ENCODE measurements around the gene CALR3.
"Not testable (repeated sequence)": the region's sequence is repeated elsewhere in the genome, so short reads cannot be mapped to it uniquely, and the experiment has no call there.

CALR3 gene

DNA sequence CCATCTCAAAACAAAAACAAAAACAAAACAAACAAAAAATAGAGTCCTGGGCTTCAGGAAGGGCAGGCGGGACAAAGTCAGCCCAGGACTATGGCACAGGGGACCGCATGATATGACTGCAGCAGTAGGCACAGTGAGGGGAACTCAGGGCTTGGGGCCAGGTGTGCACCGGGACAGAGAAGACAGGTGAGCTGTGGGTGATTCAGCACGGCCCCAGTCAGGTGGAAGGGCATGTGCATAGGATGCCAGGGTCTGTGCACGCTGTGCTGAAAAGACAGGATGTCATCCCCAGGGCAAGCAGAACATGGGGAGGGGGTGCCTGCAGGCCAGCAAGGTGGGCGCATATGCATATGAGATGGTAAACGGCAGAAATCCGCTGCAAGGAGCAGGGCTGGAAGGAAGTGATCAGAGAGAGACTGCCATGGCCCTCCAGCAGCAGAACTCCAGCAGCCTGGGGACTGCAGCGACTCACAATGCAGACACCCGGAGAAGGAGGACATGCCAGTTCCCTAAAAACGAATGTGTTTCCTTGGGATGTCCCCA, 39.2 kb downstream of the CALR3 start:
- no peak for DNase-seq

DNA sequence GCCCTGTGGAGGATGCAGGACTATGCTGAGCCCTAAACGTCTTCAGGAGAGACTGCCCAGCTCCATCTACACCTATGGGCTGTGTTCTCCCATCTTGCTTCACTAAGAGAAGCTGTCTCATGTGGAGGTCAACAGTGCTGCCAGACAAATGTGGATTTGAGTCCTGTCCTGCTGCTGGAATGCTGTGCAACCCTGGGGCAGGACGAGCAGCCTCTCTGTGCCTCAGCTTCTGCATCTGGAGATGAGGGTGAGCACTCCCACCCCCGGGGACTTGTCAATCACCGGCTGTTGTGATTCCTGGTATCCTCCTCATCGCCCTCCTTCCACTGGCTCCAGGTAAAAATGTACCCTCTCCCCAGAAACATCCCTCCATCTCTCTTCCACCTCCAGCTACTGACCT, 40.5 kb downstream of the CALR3 start:
- no peak for DNase-seq

DNA sequence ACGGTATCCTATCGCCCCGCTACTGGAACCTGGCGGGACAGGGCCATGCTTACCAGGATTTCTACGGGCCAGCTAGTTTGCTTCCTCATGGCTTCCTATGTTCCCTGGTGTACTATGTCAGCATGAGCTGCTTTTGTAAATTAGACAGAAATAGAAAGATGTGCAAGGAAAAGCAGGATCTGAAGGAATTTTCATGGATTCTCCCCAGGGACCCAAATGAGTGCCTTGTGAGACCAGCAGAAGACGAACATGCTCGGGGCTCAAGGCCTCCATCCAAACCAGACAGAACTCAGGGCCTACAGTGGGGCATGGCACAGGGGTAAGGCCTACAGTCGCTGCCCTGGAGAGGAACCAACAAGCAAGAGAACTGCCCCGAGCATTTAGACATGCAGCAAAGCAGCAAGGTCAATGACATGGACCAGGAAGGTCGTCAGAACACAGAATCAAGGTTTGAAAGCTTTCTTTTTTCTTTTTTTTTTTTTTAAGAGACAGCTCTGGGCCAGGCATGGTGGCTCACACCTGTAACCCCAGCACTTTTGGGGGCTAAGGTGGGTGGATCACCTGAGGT, 41.5 kb downstream of the CALR3 start:
- no peak for DNase-seq

DNA sequence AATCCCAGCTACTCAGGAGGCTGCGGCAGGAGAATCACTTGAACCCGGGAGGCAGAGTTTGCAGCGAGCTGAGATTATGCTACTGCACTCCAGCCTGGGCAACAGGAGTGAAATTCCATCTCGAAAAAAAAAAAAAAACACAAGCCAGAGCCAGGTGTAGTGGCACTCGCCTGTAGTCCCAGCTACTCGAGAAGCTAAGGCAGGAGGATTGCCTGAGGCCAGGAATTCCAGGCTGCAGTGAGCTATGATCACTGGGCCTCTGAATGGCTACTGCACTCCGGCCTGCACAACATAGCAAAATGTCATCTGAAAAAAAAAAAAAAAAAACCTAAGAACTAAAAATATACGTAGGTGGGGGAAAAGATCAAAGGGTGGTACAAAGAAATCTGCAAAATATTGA, 43.6 kb downstream of the CALR3 start:
- DNase-seq = no peak

DNA sequence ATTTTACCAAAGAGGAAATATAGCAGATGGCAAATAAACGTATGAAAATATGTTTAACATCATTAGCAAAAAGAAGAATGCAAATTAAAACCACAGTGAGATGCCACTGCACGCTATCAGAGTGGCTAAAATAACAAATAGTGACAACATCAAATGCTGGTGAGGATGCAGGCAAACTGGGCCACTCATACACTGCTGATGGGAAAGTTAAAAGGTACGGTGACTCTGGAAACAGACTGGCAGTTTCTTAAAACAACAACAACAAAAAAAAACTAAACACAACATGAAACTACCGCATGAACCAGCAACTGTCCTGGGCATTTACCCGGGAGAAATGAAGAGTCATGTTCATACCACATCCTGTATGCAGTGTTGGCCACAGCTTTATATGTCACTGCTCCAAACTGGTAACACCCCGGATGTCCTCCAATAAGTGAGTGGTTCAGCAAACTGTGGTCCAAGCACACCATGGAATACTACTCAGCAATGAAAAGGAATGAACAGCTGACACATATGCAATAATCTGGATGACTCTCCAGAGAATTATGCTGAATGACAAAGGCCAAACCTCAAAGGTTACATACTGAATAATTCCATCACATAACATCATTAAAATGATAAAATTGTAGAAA, 46.5 kb downstream of the CALR3 start:
- DNase-seq = no peak

DNA sequence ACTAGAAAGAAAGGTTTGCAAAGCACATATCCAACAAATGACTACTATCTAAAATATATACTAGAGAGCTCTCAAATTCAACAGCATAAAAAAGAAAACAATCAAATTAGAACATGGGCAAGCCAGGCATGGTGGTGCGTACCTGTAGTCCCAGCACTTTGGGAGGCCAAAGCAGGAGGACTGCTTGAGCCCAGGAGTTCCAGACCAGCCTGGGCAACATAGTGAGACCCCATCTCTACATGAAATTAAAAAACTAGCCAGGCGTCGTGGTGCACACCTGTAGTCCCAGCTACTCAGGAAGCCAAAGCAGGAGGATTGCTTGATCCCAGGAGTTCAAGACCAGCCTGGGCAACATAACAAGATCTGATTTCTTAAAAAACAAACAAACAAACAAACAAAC, 47.1 kb downstream of the CALR3 start:
- DNase-seq = not testable (repeated sequence)

DNA sequence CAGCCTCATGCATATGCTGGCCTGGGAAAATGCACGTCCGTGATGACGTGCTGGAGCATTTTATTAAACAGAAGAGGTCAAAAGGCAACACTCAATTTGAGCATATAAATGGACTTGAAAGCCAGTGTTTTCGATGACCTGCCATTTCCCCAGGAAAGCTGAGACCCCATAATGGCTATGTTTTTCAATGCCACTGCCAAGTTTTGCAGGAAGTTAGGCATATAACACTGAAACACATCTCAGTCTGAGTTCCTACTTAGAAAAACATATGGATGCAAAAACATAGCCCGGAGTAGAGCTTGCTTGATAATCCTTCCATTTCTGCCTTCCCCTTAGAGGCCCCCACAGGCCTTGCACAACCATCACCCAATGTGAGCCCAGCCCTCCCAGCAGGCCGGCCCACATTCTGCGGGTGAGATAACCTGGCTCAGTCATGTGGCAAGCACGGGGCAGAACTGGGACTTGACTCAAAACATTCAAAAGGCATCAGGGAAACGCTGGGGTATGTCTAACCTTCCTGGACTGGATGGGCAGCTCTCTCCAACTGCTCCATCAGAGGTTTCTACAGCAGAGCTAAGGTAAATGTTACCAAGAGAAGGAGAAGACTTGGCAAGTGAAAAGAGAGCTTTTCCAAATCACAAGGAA, 49.1 kb downstream of the CALR3 start:
- no peak for DNase-seq

DNA sequence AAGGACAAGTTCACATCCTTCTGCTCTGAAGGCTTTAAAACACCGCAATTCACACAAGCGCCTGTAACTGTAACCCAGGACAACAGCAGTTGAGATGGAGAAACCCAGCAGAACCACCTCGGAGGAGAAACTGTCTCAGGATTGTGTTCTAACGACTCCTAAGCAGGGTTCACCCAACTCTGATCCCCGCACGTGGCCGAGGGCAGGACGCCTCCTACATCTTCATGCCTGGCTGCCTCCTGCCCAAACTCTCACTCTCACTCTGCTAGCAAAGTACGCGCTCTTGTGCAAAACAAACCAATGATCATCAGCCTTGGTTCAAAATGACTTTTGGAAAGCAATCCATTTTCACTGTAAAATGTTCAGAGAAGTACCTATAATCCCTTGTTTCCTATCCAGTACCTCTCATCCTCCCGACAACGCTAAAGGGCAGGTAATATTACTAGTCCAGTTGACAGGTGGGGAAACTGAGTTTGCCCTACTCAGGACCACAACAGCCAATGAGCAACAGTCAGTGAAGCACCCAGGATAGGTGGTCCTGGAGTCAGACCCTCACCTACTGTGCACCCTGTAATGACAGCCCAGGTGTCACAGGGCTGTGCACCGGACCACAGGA, 49.8 kb downstream of the CALR3 start:
- DNase-seq = no peak

DNA sequence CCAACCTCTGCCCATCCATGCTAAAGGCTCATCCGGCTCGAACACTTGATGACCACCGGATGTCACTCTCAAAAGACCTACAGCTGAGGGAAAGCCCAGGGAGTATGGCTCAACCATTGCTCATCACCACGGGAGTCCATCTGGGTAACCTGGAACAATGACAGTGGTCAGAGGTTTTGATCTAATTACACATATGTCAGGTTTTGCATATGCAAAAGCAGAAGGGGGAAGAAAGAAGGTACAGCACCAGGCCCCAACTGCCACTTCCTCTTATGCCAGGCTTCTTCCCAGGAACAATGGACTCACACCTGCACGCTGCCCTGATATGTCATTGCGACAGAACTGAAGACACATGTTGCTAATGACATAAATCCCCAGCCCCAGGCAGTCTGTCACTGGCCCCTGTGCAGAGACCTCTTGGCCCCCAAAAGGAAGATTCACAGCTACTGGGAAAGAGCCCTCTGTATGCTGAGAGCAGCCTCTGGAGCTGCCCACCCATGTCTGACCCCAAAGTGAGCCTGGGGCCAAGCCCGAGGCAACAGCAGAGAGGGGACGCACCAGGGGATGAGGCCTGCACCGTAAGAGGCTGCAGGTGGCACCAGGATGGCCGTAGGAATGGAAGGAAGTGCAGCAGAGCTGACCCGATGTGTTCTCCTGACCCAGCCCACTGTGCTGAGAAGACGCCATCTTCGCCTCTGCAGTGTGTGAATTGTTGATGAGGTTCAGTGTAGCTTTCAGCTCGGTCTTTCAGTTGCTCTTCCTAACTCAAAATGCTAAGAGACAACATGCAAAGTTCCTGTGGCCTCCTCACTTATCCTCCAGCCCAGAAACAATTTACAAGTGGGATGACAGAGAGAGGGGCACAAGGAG, 50.5 kb downstream of the CALR3 start:
- DNase-seq = no peak

DNA sequence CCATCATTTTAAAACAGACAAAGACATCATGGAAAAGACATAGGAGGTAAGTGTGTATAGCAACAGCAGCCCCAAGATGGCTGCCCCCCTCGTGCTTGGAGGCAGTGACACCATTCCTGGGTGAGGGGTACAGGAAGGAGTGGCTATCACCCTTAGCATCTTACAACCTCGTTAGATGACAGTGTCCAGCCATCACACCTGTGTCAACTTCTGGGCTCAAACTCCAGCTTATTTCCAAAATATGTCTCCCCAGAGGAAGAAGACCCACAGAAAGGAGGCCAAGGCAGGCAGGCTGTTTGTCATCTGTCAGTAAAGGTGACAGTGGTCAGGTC, 51.7 kb downstream of the CALR3 start:
- no peak for DNase-seq

DNA sequence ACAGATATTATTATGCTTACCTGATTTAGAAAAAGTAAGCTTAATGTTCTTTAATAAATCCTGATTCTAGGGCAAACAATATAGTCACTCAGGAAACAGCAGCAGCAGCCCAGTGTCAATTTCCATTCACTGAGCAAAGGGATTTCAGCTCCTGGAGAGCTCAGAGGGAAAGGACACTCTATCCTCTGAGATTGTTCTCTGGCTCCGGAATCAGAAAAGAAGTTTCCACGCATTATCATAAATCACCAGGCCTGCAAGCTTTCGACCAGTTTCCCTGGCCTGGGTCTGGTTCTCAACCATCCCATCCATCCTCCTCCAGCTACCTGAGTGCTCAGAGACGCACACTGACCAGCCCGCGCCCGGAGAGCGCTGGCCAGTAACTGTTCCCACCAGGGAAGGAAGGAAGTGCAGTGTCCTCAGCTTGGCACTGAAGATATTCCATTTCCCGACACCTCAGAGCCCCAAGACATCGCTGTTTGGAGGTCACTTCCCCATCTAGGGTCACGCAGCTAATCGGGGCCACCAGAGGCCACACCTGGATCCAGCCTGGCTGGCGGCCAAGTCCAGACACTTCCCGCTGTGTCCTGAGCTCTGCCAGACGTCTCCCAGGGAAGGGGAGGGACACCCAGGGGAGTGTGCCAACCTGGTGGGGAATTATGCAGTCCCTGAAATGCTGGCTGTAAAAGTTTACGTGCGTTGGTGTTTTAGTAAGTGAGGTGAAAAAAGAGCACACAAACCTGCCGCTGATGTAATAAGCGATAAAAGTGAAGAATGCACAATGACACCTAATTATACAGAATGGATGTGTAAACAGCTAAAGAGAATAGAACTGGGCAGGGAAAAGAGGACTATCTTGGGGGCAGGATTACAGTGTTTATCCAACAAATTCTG, 53.3 kb downstream of the CALR3 start:
- peak; percentile 88 for DNase-seq

DNA sequence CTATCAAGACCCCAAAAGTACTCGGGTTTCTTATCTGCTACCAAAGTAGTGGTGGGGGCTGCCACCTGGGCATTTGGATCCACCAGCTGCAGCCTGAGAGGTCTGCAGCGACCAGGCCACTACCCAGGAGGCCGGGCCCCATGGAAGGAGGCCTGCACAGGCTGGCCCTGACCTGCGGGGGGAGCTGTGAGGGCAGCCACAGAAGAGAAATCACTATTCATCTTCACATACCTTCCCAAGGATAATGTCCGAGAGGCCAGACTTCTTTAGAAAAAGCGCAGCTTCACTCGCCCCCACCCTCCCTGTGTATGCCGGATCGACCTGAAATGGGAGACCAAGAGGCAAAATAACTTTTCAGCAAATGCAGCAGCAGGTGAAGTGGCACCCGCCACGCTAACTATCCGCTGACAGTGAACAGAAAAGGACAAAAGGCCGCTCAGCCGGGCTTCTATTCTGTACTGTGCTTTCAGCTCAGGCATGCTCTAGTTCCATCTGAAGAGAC, 54.3 kb downstream of the CALR3 start:
- DNase-seq = no peak

DNA sequence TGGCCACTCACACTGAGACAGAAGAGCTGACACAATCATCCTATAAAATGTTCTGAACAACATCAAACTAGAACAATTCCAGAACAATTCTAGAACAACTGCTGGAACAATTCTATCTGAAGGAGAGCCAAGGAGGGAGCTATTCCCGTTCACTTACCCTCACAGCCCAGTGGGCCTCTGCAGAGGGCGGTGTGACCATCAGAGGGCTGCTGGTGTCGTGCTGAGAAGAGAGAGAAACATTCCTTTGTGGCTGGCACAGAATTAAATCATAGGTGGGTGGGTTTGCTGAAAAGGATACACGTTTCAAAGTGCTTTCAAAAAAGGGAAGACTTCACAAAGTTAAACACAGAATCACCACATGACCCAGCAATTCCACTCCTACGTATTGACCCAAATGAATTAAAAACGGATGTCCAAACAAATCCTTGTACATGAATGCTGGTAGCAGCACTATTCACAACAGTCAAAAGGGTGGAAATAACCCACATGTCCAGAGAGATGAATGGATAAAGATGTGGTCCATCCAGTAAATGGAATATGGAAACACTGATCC, 59.1 kb downstream of the CALR3 start:
- DNase-seq = no peak

DNA sequence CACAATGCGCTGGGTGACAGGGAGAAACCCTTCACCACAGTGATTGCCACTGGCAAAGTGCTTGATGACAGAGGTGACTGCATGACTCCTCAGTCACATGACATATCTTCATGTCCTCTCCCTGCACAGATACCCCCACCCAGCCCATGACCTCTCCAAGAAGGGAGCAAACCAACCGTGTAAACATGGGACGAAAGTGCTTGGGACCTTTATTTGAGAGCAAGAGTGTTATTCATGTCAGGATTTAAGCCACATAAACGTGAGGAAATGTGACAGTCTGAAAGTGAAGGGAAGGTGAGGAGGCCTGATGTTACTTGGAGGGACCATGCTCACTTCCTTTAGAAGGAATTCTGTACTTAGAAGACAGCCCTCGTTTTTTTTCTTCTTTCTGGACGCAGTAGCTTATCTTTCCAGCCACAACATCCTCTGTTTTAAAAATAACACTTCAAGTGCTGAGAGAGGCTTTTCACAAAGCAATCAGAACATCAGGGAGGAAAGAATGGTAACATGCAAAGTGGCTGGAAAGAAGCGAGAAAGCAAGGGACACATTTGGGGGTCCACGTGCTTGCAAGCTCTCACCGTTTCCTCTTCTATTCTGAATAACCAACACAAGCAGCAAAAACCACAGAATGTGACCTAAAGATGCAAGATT, 59.8 kb downstream of the CALR3 start:
- no peak for DNase-seq

DNA sequence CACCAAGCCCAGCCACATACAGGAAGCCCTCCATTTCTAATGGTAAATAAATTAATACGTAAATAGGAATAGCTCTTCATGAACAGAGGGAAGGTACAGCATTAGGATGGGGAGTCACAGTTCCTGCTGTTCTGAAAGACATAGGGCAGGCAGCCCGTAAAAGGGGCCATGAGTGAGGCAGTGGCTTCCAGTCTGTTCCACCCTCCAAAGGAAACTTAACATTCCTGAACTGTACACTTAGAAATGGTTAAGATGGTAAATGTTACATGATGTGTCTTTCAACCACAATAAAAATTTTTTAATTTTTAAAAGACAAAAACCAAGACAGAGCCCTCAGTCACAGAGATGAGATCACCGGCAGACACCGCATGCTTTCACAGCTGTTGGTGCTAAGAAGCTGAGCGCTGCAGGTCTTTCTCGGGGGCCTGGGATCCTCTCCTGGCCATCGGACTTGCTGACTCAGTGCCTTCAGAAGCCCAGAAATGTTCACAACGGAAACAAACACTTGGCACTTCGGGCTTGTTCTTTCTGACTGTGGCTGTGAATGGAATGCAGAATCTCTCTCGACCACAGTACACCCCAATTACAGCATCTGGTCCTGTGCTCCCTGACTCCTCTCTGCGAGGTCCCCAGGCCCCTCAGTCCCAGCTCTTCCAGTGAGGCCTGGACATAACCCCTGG, 60.6 kb downstream of the CALR3 start:
- no peak for DNase-seq

DNA sequence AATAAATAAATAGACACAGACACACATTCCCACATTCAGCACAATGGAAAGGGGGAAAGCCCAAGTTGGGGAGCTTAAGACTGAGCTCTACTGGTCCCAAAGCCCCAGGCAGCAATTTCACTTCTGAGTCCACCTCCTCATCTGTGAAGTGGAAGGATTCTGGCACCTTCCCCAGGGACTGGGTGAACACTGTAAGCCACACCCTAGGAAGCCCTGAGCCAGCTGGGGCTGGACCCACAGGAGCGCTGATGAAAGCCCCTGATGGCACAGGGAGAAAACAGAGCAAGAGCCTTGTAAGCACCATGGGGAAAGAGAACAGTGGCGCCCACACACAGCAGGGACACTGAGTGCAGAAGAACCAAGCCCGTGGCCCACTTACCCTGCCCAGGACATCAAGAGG, 62.0 kb downstream of the CALR3 start:
- no peak for DNase-seq

DNA sequence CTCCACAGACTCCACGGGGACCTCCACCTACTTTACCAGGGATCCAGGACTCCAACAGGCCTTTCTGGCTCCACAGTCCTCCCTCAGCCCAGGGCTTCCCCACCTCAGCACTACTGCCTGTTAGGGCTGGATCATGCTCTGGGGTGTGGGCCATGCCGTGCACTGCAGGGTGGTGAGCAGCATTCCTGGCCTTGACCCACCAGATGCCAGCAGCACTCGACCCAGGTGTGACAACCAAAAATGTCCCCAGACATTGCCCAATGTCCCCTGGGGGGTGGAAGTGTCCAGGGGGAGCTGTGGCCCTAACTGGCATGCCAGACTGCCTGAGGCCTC, 66.2 kb downstream of the CALR3 start:
- no peak for DNase-seq

DNA sequence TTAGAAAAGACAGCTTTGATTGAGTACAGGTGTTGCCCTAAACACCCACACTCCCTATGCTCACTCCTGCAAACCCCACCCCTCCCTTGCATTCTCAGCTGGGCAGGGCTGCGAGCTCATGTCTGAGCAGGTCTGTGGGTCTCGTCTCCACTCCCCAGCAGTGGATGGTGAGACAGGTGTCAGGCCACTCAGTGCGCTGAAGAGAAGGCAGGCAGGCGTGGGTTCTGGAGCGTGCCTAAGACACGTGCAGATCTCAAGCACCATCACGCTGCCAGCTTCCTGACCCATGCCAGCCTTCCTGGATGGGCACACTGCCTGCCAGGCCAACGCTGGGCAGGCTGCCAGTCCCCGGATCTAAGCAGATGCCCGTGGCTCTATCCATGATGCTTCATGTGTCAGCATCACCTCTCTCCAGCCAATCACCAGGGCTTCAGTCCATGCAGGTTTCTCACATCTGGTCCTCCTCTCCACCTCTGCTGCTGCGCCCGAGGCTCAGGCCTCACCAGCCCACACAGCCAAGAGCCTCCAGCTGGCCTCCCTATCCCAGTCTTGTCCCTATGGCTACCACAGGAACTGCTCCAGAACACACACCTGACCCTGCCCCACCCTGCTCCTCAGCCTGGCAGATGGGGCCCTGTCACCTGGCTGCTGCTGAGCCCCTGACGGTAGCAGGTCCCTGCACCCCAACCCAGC, 66.8 kb downstream of the CALR3 start:
- no peak for DNase-seq

Data from NCI-H748 treated with DMSO at 0.1 percent for 48 hours (cell line).